Activated CD4-positive, alpha-beta memory T cell treated with anti-CD3 and anti-CD28 coated beads for 36 hours (primary cell): ENCODE results near the gene PPP1R7. TPM values are rescaled to one million over a fixed set of nuclear protein-coding genes. Genes with fewer than 3 reads are reported as not detected.

ENCODE experiments used
- CTCF ChIA-PET: fragments of 350-600 bp; sonication (Branson Sonifier 250); formaldehyde crosslinking; loops from one replicate; lab custom pipeline; 2021; ENCODE audit warnings: antibody characterized with exemption, inconsistent platforms; lab: Charles Lee
- POLR2A ChIA-PET: fragments of 350-600 bp; sonication (Branson Sonifier 250); formaldehyde crosslinking; loops from one replicate; lab custom pipeline; 2021; ENCODE audit warnings: antibody characterized with exemption; lab: Charles Lee
- DNase-seq: peaks from one replicate; pipeline ENCODE4 v3.0.0-alpha.2; 2020
- H3K27ac Mint-ChIP-seq: one replicate; pipeline ENCODE4 v1.8.0; 2021; ENCODE audit warnings: mixed read lengths
- H3K27me3 Mint-ChIP-seq: one replicate; pipeline ENCODE4 v1.8.0; 2021; ENCODE audit warnings: mixed read lengths
- H3K36me3 Mint-ChIP-seq: one replicate; pipeline ENCODE4 v1.8.0; 2021; ENCODE audit warnings: mixed read lengths
- H3K4me1 Mint-ChIP-seq: one replicate; pipeline ENCODE4 v1.8.0; 2021; ENCODE audit warnings: low read depth, mixed read lengths
- H3K4me3 Mint-ChIP-seq: one replicate; pipeline ENCODE4 v1.8.0; 2021; ENCODE audit warnings: mild to moderate bottlenecking, mixed read lengths
- H3K9me3 Mint-ChIP-seq: one replicate; pipeline ENCODE4 v1.8.0; 2021; ENCODE audit warnings: mixed read lengths
- intact Hi-C: fragments of 100-400 bp; cut with micrococcal nuclease; formaldehyde crosslinking; loops from one replicate; pipeline ENCODE4 v1.15.1; 2023
- total RNA-seq, 2 experiments: library from RNA; stranded (reverse); gene quantifications; one replicate each; pipeline ENCODE4 v1.2.3, GENCODE V29; 2021

PPP1R7 gene
- total RNA-seq, 2 experiments from 2014 or later, result 123 to 132 TPM

DNA sequence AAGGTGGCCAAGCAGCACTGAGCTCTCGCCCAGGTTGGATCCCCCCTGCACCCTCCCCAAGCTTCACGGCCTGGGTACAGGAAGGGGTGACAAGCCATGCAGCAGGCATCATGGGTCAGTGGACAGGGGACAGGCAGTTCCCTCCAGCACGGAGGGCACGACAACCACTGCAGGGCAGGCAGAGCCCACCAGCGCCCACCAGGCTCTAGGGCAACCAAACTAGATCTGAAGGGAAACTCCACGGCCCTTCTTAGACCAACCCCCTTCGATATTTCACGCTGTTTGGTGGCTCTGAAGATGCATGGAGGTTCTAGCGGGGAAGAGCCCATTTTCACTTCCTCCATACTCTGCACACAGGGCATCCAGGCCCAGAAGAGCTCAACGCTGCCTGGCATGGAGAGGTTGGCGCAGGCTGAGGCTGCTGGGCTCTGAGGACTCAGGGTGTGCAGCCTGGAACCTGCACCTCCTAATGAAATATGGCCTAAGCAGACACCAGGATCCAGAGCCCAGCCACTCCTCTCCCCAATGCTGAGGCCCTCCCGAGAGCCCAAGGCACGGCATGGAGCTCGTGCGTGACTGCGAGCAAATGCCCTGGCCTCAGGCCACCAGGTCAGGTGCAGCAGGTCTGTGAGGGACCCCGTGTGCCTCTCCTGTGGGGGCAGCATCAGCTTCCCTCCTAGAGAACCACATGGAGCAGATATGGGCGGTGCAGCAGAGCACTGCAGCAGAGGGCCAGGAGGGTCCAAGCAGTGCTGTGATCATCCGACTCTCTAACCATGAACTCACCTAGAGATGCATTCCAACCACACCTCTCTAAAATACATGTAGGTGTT lies 39.4 kb upstream of the PPP1R7 start:
- POLR2A ChIA-PET, result interaction anchor here (0.9 to 1.8 kb wide), 3 partner anchors 8 to 39 kb away, joined by 3 to 8 read pairs (median 7); partner anchors contain the start of gene MTERF4

DNA sequence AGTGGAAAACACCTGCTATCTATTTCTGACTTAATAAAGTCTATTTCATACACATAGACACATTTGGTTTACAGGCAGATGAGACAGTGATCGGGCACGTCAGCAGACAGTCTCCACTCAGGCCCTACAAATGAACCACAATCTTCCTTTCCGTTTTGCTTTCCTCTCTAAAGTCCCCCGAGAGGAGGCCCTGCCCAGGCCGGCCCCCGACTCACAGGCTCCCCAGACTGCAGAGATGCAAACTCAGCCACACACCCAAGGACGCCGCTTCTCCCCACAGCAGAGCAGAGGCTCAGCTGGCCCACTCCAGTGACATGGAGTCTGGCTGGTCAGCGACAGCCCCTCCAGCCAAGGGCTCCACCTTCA lies 38.8 kb upstream of the PPP1R7 start:
- Mint-ChIP-seq H3K27ac (peak overlapping the region; percentile 96), H3K9me3 (no peaks in the 10 kb centered on the region), H3K4me1 (peaks cover 41% of the 10 kb centered on the region), H3K4me3 (peak overlapping the region; percentile 85), H3K36me3 (peaks cover 68% of the 10 kb centered on the region), H3K27me3 (no peaks in the 10 kb centered on the region)
- peak; percentile 34 for DNase-seq
- intact Hi-C loops, result no loop called here
- POLR2A ChIA-PET, result interaction anchor here (0.9 to 1.8 kb wide), 2 partner anchors 9 to 38 kb away, joined by 3 to 8 read pairs; partner anchors contain the start of gene MTERF4
- CTCF ChIA-PET, result no interaction called here

More for the DNA sequence above, 39.4 kb upstream of the PPP1R7 start:
- peak overlapping the region; percentile 85 for H3K4me3 Mint-ChIP-seq
- intact Hi-C loops, result no loop called here
- CTCF ChIA-PET, result no interaction called here
- peaks cover 41% of the 10 kb centered on the region for H3K4me1 Mint-ChIP-seq
- H3K27me3 Mint-ChIP-seq, result no peaks in the 10 kb centered on the region
- H3K36me3 Mint-ChIP-seq, result peaks cover 68% of the 10 kb centered on the region
- no peak for DNase-seq
- no peaks in the 10 kb centered on the region for H3K9me3 Mint-ChIP-seq
- H3K27ac Mint-ChIP-seq, result peak overlapping the region; percentile 96

DNA sequence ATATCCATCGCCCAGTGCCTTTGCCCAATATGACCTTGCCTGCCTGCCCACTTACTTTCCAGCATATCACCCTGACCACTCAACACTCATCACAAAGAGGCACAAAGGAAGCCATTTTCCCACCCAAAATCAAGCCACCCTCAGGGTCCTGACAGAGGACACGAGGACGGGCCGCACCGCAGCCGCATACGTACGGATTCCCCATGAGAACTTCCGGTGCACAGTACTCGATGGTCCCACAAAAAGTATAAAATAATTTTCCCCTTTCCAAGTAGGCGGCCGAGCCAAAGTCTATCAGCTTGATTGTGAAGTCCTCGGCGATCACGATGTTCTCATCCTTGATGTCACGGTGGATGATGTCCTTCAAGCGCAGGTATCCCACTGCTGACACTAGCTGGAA lies 38.2 kb upstream of the PPP1R7 start:
- POLR2A ChIA-PET, result interaction anchor here (1.3 to 1.9 kb wide), 3 partner anchors 9 to 39 kb away, joined by 5 to 7 read pairs (median 6); partner anchors contain the start of genes MTERF4, PASK and PPP1R7
- peaks cover 69% of the 10 kb centered on the region for H3K36me3 Mint-ChIP-seq
- CTCF ChIA-PET, result interaction anchor here (1.2 to 1.8 kb wide), 3 partner anchors 10 to 546 kb away, joined by 3 to 5 read pairs (median 4); partner anchors contain the start of gene MTERF4

DNA sequence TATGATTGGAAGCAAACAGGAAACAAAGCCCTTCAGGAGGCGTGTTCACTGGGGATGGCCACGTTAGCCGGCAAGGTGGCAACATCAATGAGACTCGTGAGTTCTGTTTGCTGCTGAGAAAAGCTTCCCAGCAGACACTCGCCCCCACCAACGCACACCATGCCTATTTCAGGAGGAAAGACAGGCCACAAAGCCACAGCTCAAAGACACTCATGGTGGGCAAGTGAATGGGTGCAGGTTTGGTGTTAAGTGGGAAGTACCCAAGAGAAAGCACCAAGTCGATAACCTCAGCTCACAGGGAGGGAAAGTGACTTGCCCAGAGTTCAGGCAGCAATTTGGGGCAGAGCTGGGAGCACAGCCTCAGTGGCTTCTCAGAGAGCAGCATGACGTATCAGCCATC lies 37.7 kb upstream of the PPP1R7 start:
- peak; percentile 82 for DNase-seq
- intact Hi-C loops, result loop anchor here (1.0 to 2.0 kb wide), 4 partner anchors 10 to 36 kb away; partner anchors contain the start of genes MTERF4 and PASK
- no peaks in the 10 kb centered on the region for H3K9me3 Mint-ChIP-seq
- POLR2A ChIA-PET, result interaction anchor here (1.2 to 1.9 kb wide), 4 partner anchors 10 to 38 kb away, joined by 4 to 7 read pairs (median 6); partner anchors contain the start of genes MTERF4, PASK and PPP1R7
- H3K4me1 Mint-ChIP-seq, result peaks cover 36% of the 10 kb centered on the region
- CTCF ChIA-PET, result interaction anchor here (1.2 to 1.8 kb wide), 3 partner anchors 10 to 547 kb away, joined by 3 to 5 read pairs (median 4); partner anchors contain the start of gene MTERF4
- H3K27ac Mint-ChIP-seq, result peak overlapping the region; percentile 96
- H3K4me3 Mint-ChIP-seq, result peak overlapping the region; percentile 85
- H3K27me3 Mint-ChIP-seq, result no peaks in the 10 kb centered on the region
- peaks cover 68% of the 10 kb centered on the region for H3K36me3 Mint-ChIP-seq

More for the DNA sequence above, 38.2 kb upstream of the PPP1R7 start:
- Mint-ChIP-seq H3K27ac (peak overlapping the region; percentile 96), H3K9me3 (no peaks in the 10 kb centered on the region), H3K4me1 (peaks cover 36% of the 10 kb centered on the region), H3K27me3 (no peaks in the 10 kb centered on the region), H3K4me3 (peak overlapping the region; percentile 85)
- peak; percentile 23 for DNase-seq
- intact Hi-C loops, result loop anchor here (1.0 to 2.0 kb wide), 4 partner anchors 10 to 37 kb away; partner anchors contain the start of genes MTERF4 and PASK

DNA sequence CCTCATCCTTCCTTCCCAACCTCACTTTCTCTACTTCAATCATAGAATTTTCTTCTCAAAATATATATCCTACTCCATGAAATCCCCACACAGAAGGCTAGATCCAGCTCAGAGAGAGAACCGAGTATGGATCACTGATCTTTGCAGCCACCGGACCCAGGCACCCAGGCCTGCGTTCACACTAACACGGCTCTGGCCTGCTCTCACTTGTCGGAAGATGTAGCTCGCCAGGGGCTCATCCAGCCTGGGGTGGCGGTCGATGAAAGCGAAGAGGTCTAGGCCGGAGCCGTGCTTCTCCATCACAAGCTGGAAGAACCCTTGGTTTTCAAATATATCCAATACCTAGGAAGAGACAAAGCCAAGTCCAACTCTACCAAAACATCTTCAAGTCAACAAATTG lies 35.4 kb upstream of the PPP1R7 start:
- intact Hi-C loops, result no loop called here
- Mint-ChIP-seq H3K27ac (peak overlapping the region; percentile 4), H3K27me3 (no peaks in the 10 kb centered on the region), H3K36me3 (peaks cover 65% of the 10 kb centered on the region), H3K4me1 (peaks cover 20% of the 10 kb centered on the region), H3K9me3 (no peaks in the 10 kb centered on the region), H3K4me3 (no peak overlapping the region)
- CTCF ChIA-PET, result no interaction called here
- DNase-seq, result no peak
- POLR2A ChIA-PET, result no interaction called here

DNA sequence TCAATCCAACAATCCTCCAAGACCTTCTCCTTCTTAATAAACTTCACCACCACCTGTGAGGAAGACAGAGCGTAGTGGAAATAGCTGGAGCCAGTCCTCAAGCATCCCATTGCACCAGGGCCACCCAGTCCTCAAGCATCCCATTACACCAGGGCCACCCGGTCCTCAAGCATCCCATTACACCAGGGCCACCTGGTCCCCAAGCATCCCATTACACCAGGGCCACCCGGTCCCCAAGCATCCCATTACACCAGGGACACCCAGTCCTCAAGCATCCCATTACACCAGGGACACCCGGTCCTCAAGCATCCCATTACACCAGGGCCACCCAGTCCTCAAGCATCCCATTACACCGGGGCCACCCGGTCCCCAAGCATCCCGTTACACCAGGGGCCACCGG lies 34.9 kb upstream of the PPP1R7 start:
- Mint-ChIP-seq H3K27ac (no peak overlapping the region), H3K36me3 (peaks cover 62% of the 10 kb centered on the region), H3K27me3 (no peaks in the 10 kb centered on the region), H3K9me3 (peaks cover 1% of the 10 kb centered on the region), H3K4me3 (no peak overlapping the region), H3K4me1 (peaks cover 17% of the 10 kb centered on the region)
- intact Hi-C loops, result no loop called here
- no peak for DNase-seq
- ChIA-PET POLR2A (no interaction called here), CTCF (no interaction called here)

DNA sequence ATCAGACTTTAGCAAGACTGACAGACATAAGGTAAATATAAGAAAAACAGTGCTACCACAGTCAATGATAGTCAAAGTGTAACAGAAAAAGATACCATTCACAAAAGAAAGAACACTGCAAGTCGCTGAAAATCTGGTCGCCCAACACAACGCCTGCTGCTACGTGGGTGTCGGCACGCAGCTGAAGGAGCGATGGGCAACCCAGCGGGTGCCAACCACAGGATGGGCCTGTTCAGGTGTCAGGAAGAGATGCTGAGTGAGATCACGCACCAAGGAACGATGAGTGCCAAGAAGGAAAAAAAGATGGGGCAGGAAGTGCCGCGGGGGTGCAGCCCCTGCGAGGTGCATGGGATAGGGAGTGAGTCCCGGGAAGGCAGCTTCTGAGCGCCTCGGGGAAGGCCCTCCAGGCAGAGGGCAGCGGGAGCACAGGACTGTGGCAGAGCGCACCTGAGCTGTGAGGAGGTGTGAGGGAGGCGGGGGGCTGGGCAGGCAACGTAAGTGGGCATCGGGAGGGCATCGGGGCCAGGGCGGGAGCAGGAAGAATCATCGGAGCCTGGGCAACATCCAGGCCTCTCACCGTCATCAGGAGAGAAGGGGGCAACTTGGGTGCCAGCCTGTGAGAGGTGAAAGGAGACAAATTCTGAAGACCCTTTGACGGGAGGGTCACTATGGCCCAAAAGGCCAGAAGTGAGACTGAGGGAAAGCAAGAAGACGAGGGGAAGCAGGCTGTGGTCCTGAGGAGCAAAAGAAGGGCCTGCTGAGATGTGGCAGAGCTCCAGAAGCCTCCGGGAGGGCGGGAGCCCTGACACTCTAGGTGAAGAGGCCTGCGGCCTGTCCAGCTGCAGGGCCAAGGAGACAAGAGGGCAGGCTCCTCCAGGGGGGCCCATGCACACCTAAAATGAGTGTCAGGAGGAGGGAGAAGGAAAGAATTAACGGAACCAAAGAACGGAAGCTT lies 33.4 kb upstream of the PPP1R7 start:
- Mint-ChIP-seq H3K9me3 (peaks cover 10% of the 10 kb centered on the region), H3K27ac (no peak overlapping the region), H3K36me3 (peaks cover 63% of the 10 kb centered on the region), H3K27me3 (no peaks in the 10 kb centered on the region), H3K4me1 (peaks cover 30% of the 10 kb centered on the region), H3K4me3 (no peak overlapping the region)
- ChIA-PET POLR2A (interaction anchor here (1.8 kb wide), 1 partner anchor 35 kb away, joined by 3 read pairs; no protein-coding TSS in a partner anchor), CTCF (no interaction called here)
- DNase-seq, result no peak
- intact Hi-C loops, result no loop called here

DNA sequence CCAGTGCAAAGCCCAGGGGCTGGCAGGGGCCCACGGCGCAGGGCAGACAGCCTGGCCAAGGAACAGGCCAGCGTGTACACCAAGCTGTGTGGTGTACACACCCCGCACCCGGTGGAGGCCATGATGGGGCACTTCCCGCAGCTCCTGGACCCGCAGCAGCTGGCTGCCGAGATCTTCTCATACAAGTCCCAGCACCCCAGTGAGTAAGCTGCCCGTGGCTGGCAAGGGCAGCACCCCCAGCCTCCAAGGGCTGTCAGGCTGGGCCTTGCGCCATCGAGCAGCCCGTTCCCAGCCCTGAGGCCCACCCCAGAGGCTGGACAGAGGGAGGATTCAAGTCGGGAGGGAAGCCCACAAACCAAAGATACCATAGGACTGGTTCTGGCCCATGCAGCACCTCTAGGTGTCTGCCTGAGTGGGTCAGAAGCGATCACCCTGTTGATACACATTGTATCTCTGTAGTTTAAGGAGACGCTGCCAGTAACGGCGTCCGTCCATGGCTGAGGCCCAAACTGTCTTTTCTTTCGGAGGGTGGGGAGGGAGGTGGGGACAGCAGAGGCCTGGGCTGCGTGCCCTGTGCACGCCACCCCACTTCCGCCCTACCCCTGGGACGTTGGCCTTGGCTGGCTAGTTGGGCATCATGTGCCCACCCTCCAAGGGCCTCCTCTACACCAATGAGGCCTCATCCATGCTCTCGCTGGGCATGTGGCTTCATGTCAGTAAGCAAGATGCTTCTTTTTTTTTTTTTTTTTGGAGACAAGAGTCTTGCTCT lies 31.3 kb upstream of the PPP1R7 start:
- Mint-ChIP-seq H3K27me3 (no peaks in the 10 kb centered on the region), H3K36me3 (peaks cover 65% of the 10 kb centered on the region), H3K9me3 (peaks cover 10% of the 10 kb centered on the region), H3K4me3 (no peak overlapping the region), H3K4me1 (peaks cover 24% of the 10 kb centered on the region), H3K27ac (no peak overlapping the region)
- ChIA-PET CTCF (no interaction called here), POLR2A (no interaction called here)
- intact Hi-C loops, result no loop called here
- no peak for DNase-seq

DNA sequence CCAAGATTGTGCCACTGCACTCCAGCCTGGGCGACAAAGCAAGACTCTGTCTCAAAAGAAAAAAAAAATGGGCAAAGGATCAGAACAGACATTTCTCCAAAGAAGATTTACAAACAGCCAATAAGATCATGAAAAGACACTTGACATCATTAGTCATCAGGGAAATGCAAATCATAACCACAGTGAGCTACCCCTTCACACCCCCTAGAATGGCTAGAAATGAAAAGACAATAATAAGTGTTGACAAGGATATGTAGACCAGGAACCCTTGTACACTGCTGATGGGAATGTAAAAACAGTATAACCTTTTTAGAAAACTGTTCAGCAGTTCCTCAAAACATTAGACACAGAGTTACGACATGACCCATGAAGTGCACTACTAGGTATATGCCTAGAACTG lies 29.8 kb upstream of the PPP1R7 start:
- ChIA-PET CTCF (no interaction called here), POLR2A (interaction anchor here (0.6 kb wide), 1 partner anchor 24 kb away, joined by 3 read pairs; no protein-coding TSS in a partner anchor)
- H3K9me3 Mint-ChIP-seq, result peaks cover 10% of the 10 kb centered on the region
- no peak for DNase-seq
- no peak overlapping the region for H3K4me3 Mint-ChIP-seq
- H3K4me1 Mint-ChIP-seq, result peaks cover 29% of the 10 kb centered on the region
- H3K36me3 Mint-ChIP-seq, result peaks cover 56% of the 10 kb centered on the region
- intact Hi-C loops, result no loop called here
- no peaks in the 10 kb centered on the region for H3K27me3 Mint-ChIP-seq
- H3K27ac Mint-ChIP-seq, result no peak overlapping the region

DNA sequence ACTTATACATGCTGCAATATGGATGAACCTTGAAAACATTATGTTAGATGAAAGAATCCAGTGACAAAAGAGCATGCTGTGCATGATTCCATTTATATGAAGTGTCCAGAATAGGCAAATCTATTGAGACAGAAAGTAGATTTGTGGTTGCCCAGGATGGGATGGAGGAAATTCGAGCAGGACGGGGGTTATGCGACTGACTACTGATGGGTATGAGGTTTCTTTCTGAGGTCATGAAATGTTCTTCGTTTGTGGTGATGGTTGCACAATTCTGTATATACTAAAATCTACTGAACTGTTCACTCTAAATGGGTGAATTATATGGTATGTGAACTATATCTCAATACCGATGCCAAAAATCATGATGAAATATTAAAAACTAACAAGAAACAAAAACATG lies 29.3 kb upstream of the PPP1R7 start:
- Mint-ChIP-seq H3K27ac (peak overlapping the region; percentile 15), H3K9me3 (peaks cover 10% of the 10 kb centered on the region), H3K4me3 (no peak overlapping the region), H3K36me3 (peaks cover 56% of the 10 kb centered on the region), H3K4me1 (peaks cover 35% of the 10 kb centered on the region), H3K27me3 (no peaks in the 10 kb centered on the region)
- POLR2A ChIA-PET, result interaction anchor here (0.6 kb wide), 1 partner anchor 25 kb away, joined by 3 read pairs; no protein-coding TSS in a partner anchor
- DNase-seq, result no peak
- intact Hi-C loops, result no loop called here
- CTCF ChIA-PET, result interaction anchor here (1.0 kb wide), 1 partner anchor 43 kb away, joined by 4 read pairs; no protein-coding TSS in a partner anchor
